GM12878 (cell line): ENCODE data around the gene MDM1. TPM values are rescaled to one million over a fixed set of nuclear protein-coding genes. Genes with fewer than 3 reads are reported as not detected.

Experiments used
- ATAC-seq: fragments of 200-7000 bp; cut with Tn5 transposase; 3 replicates; pipeline ENCODE4 v1.9.1; 2020; ENCODE audit warnings: mild to moderate bottlenecking, moderate library complexity
- BruUV-seq: library from RNA; stranded (reverse); fragments of 400-500 nt; replicated peaks from 2 replicates; lab custom pipeline; 2021; lab: Mats Ljungman, UMichigan
- CTCF ChIA-PET: fragments of 300-600 bp; sonication (Branson Sonifier 250); formaldehyde crosslinking; extraction: SDS; loops from one replicate; lab custom pipeline; 2021; ENCODE audit warnings: inconsistent platforms; lab: Yijun Ruan, JAX
- POLR2A ChIA-PET: fragments of 350-600 bp; formaldehyde crosslinking; extraction: SDS; loops from one replicate; lab custom pipeline; 2021; ENCODE audit warnings: inconsistent platforms; lab: Charles Lee
- RAD21 ChIA-PET: fragments of 300-600 bp; sonication (Branson Sonifier 250); formaldehyde crosslinking; loops from one replicate; lab custom pipeline; 2023; ENCODE audit warnings: antibody characterized with exemption; ENCODE audit not compliant: unreplicated experiment; lab: Charles Lee
- SMC1A ChIA-PET: fragments of 300-600 bp; sonication (Branson Sonifier 250); formaldehyde crosslinking; loops from one replicate; lab custom pipeline; 2023; ENCODE audit not compliant: unreplicated experiment, uncharacterized antibody; lab: Charles Lee
- DNase-seq: peaks from one replicate; pipeline ENCODE4 v3.0.0-alpha.2; 2011; ENCODE audit warnings: low read depth, low spot score
- FAIRE-seq: peaks from 3 replicates; lab custom pipeline; 2011; peaks lifted over from hg19 to GRCh38; lab: Jason Lieb, UNC
- H2AFZ ChIP-seq: 2 replicates; pipeline ENCODE4 v1.6.0; 2011; ENCODE audit warnings: low read depth, low read length, control low read depth; ENCODE audit not compliant: control insufficient read depth
- H3K27ac ChIP-seq: 2 replicates; pipeline ENCODE4 v1.5.1; 2011; ENCODE audit warnings: control low read depth; ENCODE audit not compliant: control insufficient read depth, insufficient read depth
- H3K27me3 ChIP-seq, 2 experiments: replicated peaks in 1 of 2; 2 replicates each; pipeline versions ENCODE4 v1.6.0 to v1.6.1; 2011; ENCODE audit warnings: low read length in 1 of 2; ENCODE audit not compliant: control insufficient read depth in 2 of 2, insufficient read depth in 2 of 2
- H3K36me3 ChIP-seq, 2 experiments: 2 replicates each; pipeline ENCODE4 v1.5.1; 2011; ENCODE audit warnings: low read length in 1 of 2; ENCODE audit not compliant: control insufficient read depth in 2 of 2, insufficient read depth in 2 of 2
- H3K4me1 ChIP-seq: 2 replicates; pipeline ENCODE4 v1.6.1; 2011; ENCODE audit warnings: mild to moderate bottlenecking, low read length, moderate library complexity, mixed read lengths; ENCODE audit not compliant: control insufficient read depth, insufficient read depth
- H3K4me2 ChIP-seq: 2 replicates; pipeline ENCODE4 v1.6.0; 2011; ENCODE audit warnings: control low read depth; ENCODE audit not compliant: control insufficient read depth, insufficient read depth
- H3K4me3 ChIP-seq: fragments of 200-600 bp; sonication (generic); 2 replicates; pipeline ENCODE4 v1.5.1; 2016
- H3K79me2 ChIP-seq: 2 replicates; pipeline ENCODE4 v1.6.0; 2011; ENCODE audit warnings: low read length; ENCODE audit not compliant: control insufficient read depth, insufficient read depth
- H3K9ac ChIP-seq: 2 replicates; pipeline ENCODE4 v1.8.0; 2011; ENCODE audit warnings: low read length, control low read depth, mixed read lengths; ENCODE audit not compliant: control insufficient read depth, insufficient read depth
- H3K9me3 ChIP-seq: replicated peaks from 3 replicates; pipeline ENCODE4 v1.5.1; 2011; ENCODE audit warnings: mild to moderate bottlenecking, low read length; ENCODE audit not compliant: control insufficient read depth, insufficient read depth
- H4K20me1 ChIP-seq: 2 replicates; pipeline ENCODE4 v1.6.0; 2011; ENCODE audit not compliant: control insufficient read depth, insufficient read depth
- ATF2 ChIP-seq: IDR thresholded peaks from 2 replicates; pipeline ENCODE4 v1.6.1; 2012; ENCODE audit warnings: low read length, inconsistent platforms
- HDGF ChIP-seq: fragments of 450-650 bp; IDR thresholded peaks from 2 replicates; pipeline ENCODE4 v1.6.1; 2016; ENCODE audit warnings: antibody characterized with exemption
- KDM1A ChIP-seq: fragments of 200-600 bp; sonication (generic); IDR thresholded peaks from 2 replicates; pipeline ENCODE4 v1.6.1; 2016; ENCODE audit warnings: borderline replicate concordance
- SP1 ChIP-seq: IDR thresholded peaks from one replicate; pipeline ENCODE4 v1.6.1; 2011; ENCODE audit warnings: low read depth, low read length
- TARDBP ChIP-seq: IDR thresholded peaks from 2 replicates; pipeline ENCODE4 v1.6.1; 2016; ENCODE audit warnings: borderline replicate concordance
- USF1 ChIP-seq: IDR thresholded peaks from 2 replicates; pipeline ENCODE4 v1.6.1; 2011; ENCODE audit warnings: borderline replicate concordance, low read depth, mild to moderate bottlenecking, moderate library complexity, mixed read lengths, low read length; ENCODE audit not compliant: insufficient read depth; ENCODE audit errors: extremely low read length
- WGBS: methylation state at CpG from one replicate; pipeline ENCODE4 v1.1.6; 2016; ENCODE audit warnings: low lambda C conversion rate; ENCODE audit not compliant: insufficient replicate concordance, insufficient coverage; ENCODE audit errors: missing lambda C conversion rate; 5-methylcytosine and 5-hydroxymethylcytosine counted together
- in situ Hi-C: fragments of 300-500 bp; cut with MboI; formaldehyde crosslinking; loops from 9 replicates; pipeline ENCODE4 v1.14.3; 2018; ENCODE audit warnings: mixed read lengths
- intact Hi-C: fragments of 100-400 bp; cut with micrococcal nuclease; formaldehyde crosslinking; loops from one replicate; pipeline ENCODE4 v1.14.2; 2022; ENCODE audit not compliant: unreplicated experiment
- polyA plus RNA-seq, 11 experiments: library from polyadenylated mRNA; depleted of rRNA in 4 of 11; unstranded in 6 of 11; stranded (reverse) in 5 of 11; fragments of >200 nt; fragmentation: Nextera tagmentation in 4 of 11; fragmentation: Illumina TruSeq in 1 of 11; extraction: Ambion mirVana in 4 of 11; extraction: Trizol in 1 of 11; gene quantifications; 1 replicate in 1 of 11; 2 replicates in 10 of 11; pipeline versions ENCODE4 v1.2.1 to v1.2.3, GENCODE V29; 2011 to 2016; ENCODE audit warnings: inconsistent platforms in 2 of 11, missing spikeins in 2 of 11, low read depth in 1 of 11
- total RNA-seq, 4 experiments: library from RNA; depleted of rRNA in 3 of 4; stranded (reverse); fragments of >200 nt in 3 of 4; fragmentation: Illumina TruSeq in 1 of 4; extraction: Trizol in 1 of 4; gene quantifications; 2 replicates each; pipeline versions ENCODE4 v1.2.1 to v1.2.3, GENCODE V29; 2013 to 2021

The MDM1 gene
- total and polyA plus RNA-seq, 10 of the 15 experiments (the other 5 are each of a cell fraction or from before 2014, with no cell fraction given) = 10.1 to 25.3 (median 16.5) TPM

GRCh38 chr12:68356986-68357385 is 24.8 kb upstream of the MDM1 start:
- Histone ChIP-seq H3K36me3 (no peaks in the 10 kb centered on the region), H3K79me2 (no peaks in the 10 kb centered on the region), H3K4me3 (no peak overlapping the region), H4K20me1 (no peaks in the 10 kb centered on the region), H2AFZ (no peak overlapping the region), H3K27me3 (no peaks in the 10 kb centered on the region), H3K4me1 (peaks cover 14% of the 10 kb centered on the region), H3K27ac (no peak overlapping the region), H3K9me3 (no peaks in the 10 kb centered on the region), H3K4me2 (no peak overlapping the region), H3K9ac (no peak overlapping the region)
- RAD21 ChIA-PET = interaction anchor here (0.6 to 1.3 kb wide), 4 partner anchors 94 to 263 kb away, joined by 3 to 5 read pairs (median 3); no protein-coding TSS in a partner anchor
- POLR2A ChIA-PET = interaction anchor here (0.8 to 4.4 kb wide), 5 partner anchors 18 to 332 kb away, joined by 3 to 16 read pairs (median 6); no protein-coding TSS in a partner anchor
- in situ Hi-C loops (loop anchor here (25.0 kb wide), 1 partner anchor 255 kb away; the partner anchor contains the start of gene RAP1B), intact Hi-C loops (loop anchor here (5.0 kb wide), 2 partner anchors 275 to 330 kb away; partner anchors contain the start of gene NUP107)
- BruUV-seq = no TSS peak
- SMC1A ChIA-PET = interaction anchor here (0.6 to 7.1 kb wide), 25 partner anchors 8 to 450 kb away, joined by 3 to 108 read pairs (median 4); partner anchors contain the start of genes MDM1, MDM2 and NUP107
- WGBS = 100% methylated on average over 1 of the region's 1 CpG
- CTCF ChIA-PET = interaction anchor here (0.7 to 3.8 kb wide), 7 partner anchors 16 to 473 kb away, joined by 3 to 25 read pairs (median 4); no protein-coding TSS in a partner anchor
- DNase-seq (no peak), FAIRE-seq (no peak), ATAC-seq (no peak)
- TF ChIP-seq KDM1A (no peak), SP1 (no peak), USF1 (no peak), TARDBP (no peak), HDGF (no peak), ATF2 (no peak)
